Mucosa of stomach (tissue), 1 donor: ENCODE measurements around the gene TBP.
A peak's percentile ranks its signal among the peaks of the same experiment; 100 is the strongest.

Source experiments
- H3K27me3 ChIP-seq: one replicate; pipeline ENCODE4 v1.7.0; 2013; ENCODE audit warnings: mild to moderate bottlenecking, low read length; ENCODE audit not compliant: control insufficient read depth, insufficient read depth
- H3K36me3 ChIP-seq: one replicate; pipeline ENCODE4 v1.7.0; 2013; ENCODE audit warnings: low read length; ENCODE audit not compliant: control insufficient read depth, insufficient read depth
- H3K4me1 ChIP-seq: one replicate; pipeline ENCODE4 v1.7.0; 2013; ENCODE audit warnings: mild to moderate bottlenecking, low read length; ENCODE audit not compliant: control insufficient read depth, insufficient read depth
- H3K4me3 ChIP-seq: one replicate; pipeline ENCODE4 v1.7.0; 2013; ENCODE audit warnings: low read length
- H3K9ac ChIP-seq: one replicate; pipeline ENCODE4 v1.7.0; 2013; ENCODE audit warnings: mild to moderate bottlenecking, low read length, moderate library complexity
- H3K9me3 ChIP-seq: one replicate; pipeline ENCODE4 v1.7.0; 2013; ENCODE audit warnings: mild to moderate bottlenecking, low read length, moderate library complexity; ENCODE audit not compliant: control insufficient read depth
- donor health status: Pancreatic carcinoma.

The TBP gene

DNA sequence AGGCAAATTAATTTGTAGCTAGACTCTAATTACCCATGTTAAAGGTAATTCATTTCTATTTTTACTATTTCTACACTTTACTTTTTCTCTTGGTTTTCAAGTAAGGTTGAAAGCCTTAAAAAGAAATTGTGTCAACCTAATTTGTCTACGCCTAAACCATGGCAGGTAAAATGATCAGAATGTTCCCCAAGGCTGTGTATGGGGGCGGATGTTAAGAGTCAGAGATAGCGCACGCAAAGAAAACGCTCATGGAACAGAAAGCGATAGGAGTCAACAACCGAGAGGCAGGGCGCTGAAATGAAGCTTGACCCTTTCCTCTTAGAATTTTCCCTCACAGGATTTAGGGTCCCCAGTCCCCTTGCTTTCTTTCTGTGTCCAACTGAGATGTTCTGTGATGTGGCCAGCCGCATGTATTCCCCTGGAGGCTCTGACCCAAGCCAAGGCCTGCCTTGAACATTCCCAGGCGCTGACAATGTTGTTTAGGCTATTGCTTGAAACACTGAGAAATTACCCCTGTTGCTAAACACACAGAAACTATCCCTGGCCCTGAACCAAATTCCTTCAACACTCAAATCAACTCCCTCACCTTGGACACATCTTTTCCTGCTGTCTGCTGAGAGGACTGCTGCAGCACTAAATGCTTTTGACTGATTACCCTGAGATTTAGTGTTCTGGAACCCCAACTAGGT lies 12.0 kb upstream of the TBP start:
- peaks cover 5% of the 10 kb centered on the region for H3K36me3 ChIP-seq
- H3K9me3 ChIP-seq = no peaks in the 10 kb centered on the region
- H3K4me3 ChIP-seq = no peak overlapping the region
- H3K9ac ChIP-seq = no peak overlapping the region
- no peaks in the 10 kb centered on the region for H3K4me1 ChIP-seq
- H3K27me3 ChIP-seq = no peaks in the 10 kb centered on the region

- H3K27me3 ChIP-seq = no peaks in the 10 kb centered on the region
- no peak overlapping the region for H3K9ac ChIP-seq
- H3K9me3 ChIP-seq = no peaks in the 10 kb centered on the region
- peaks cover 8% of the 10 kb centered on the region for H3K36me3 ChIP-seq
- H3K4me1 ChIP-seq = no peaks in the 10 kb centered on the region
- no peak overlapping the region for H3K4me3 ChIP-seq
Observed at GRCh38 chr6:170545405-170545804, 8.8 kb upstream of the TBP start.

GRCh38 chr6:170552765-170553533 lies 1.2 kb upstream of the TBP start, which contains the start of gene PSMB1:
Gene PSMB1, minus strand, starts transcription at chr6:170553307. Its CDS starts 65 bp downstream, at chr6:170553242.
- Histone ChIP-seq H3K36me3 (no peaks in the 10 kb centered on the region), H3K4me1 (peaks cover 10% of the 10 kb centered on the region)

GRCh38 chr6:170553534-170554012 lies 596 bp upstream of the TBP start:
- Histone ChIP-seq H3K9me3 (no peaks in the 10 kb centered on the region), H3K9ac (peak overlapping the region; percentile 38), H3K4me3 (peak overlapping the region; percentile 79), H3K36me3 (no peaks in the 10 kb centered on the region), H3K27me3 (no peaks in the 10 kb centered on the region), H3K4me1 (peaks cover 10% of the 10 kb centered on the region)

More at GRCh38 chr6:170552765-170553533, 1.2 kb upstream of the TBP start, which contains the start of gene PSMB1:
- H3K4me3 ChIP-seq = peak within 1 kb of the TSS; percentile 79
- peak within 1 kb of the TSS; percentile 86 for H3K9ac ChIP-seq
- no peaks in the 10 kb centered on the region for H3K9me3 ChIP-seq
- no peaks in the 10 kb centered on the region for H3K27me3 ChIP-seq

- Histone ChIP-seq H3K4me3 (peak overlapping the region; percentile 79), H3K36me3 (no peaks in the 10 kb centered on the region), H3K27me3 (no peaks in the 10 kb centered on the region), H3K4me1 (peaks cover 10% of the 10 kb centered on the region), H3K9me3 (no peaks in the 10 kb centered on the region), H3K9ac (peak overlapping the region; percentile 86)
Observed at GRCh38 chr6:170554796-170555137, 598 bp downstream of the TBP start.

GRCh38 chr6:170555305-170555704 lies 1.1 kb downstream of the TBP start:
- no peaks in the 10 kb centered on the region for H3K9me3 ChIP-seq
- no peaks in the 10 kb centered on the region for H3K27me3 ChIP-seq
- H3K4me1 ChIP-seq = peaks cover 10% of the 10 kb centered on the region
- peak overlapping the region; percentile 86 for H3K9ac ChIP-seq
- H3K4me3 ChIP-seq = peak overlapping the region; percentile 79
- H3K36me3 ChIP-seq = no peaks in the 10 kb centered on the region

- Histone ChIP-seq H3K27me3 (no peaks in the 10 kb centered on the region), H3K4me3 (no peak overlapping the region), H3K9ac (no peak overlapping the region), H3K9me3 (no peaks in the 10 kb centered on the region), H3K36me3 (no peaks in the 10 kb centered on the region), H3K4me1 (no peaks in the 10 kb centered on the region)
Observed at GRCh38 chr6:170561555-170561954, 7.4 kb downstream of the TBP start.

DNA sequence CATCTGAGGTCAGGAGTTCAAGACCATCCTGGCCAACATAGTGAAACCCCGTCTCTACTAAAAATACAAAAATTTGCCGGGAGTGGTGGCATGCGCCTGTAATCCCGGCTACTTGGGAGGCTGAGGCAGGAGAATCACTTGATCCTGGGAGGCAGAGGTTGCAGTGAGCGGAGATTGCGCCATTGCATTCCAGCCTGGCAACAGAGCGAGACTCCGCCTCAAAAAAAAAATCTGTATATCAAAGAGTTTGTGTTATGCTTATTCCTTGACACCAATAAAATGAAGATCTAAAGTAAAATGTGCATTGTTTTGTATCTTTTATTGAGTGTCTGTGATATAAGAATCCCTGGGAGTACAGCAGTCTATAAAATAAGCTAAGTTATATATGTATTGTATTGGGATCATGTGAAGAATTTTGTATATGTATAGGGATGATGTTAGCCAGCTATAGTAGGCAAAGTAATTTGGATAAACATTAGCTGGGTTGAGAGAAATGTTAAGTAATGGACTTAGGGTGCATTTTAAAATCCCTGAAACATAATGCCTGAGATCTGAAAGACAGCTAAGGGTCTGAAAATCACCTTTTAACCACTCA lies 10.9 kb downstream of the TBP start:
- H3K4me3 ChIP-seq = no peak overlapping the region
- H3K4me1 ChIP-seq = no peaks in the 10 kb centered on the region
- no peak overlapping the region for H3K9ac ChIP-seq
- no peaks in the 10 kb centered on the region for H3K27me3 ChIP-seq
- no peaks in the 10 kb centered on the region for H3K36me3 ChIP-seq
- no peaks in the 10 kb centered on the region for H3K9me3 ChIP-seq

GRCh38 chr6:170572704-170573466 lies 18.7 kb downstream of the TBP start:
- H3K4me3 ChIP-seq = no peak overlapping the region
- no peaks in the 10 kb centered on the region for H3K27me3 ChIP-seq
- no peaks in the 10 kb centered on the region for H3K9me3 ChIP-seq
- H3K9ac ChIP-seq = no peak overlapping the region
- H3K4me1 ChIP-seq = no peaks in the 10 kb centered on the region
- H3K36me3 ChIP-seq = peaks cover 13% of the 10 kb centered on the region

DNA sequence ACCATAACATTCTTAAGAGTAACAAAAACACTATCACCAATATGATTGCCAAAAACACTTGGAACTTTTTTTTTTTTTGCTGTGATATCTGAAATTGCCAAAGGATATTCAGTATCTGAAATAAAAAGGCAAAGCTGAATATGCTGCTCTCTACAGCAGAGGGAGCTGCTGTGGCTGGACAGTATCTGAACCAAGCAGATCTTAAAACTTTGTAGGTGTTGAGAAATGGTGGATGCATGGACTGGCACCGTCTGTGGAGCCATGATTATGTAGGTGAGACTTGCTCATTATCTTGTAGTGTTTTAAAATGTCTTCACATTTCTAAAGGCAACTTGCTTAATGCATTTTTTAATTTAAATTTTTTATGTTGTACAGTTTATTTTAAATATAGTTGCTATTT lies 21.1 kb downstream of the TBP start:
- H3K4me1 ChIP-seq = no peaks in the 10 kb centered on the region
- H3K9ac ChIP-seq = no peak overlapping the region
- no peaks in the 10 kb centered on the region for H3K9me3 ChIP-seq
- H3K27me3 ChIP-seq = no peaks in the 10 kb centered on the region
- H3K36me3 ChIP-seq = peaks cover 13% of the 10 kb centered on the region
- H3K4me3 ChIP-seq = no peak overlapping the region

DNA sequence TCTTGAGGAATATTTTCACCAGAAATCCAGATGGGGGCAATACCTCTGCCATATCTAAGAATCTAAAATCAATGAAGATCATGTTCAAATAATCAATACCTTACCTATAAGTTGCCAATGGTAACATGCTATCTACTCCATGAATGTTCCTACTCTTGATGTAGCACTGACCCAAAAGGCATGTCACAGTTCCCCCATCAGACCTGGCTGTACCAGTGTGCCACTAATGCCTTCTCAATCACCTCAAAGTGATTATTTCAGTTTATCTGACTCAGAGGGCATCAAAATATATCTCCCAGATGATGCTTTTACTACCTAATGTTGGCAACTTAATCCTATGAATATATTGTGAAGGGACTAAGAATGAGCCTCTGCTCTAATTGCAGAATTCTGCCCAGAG lies 24.7 kb downstream of the TBP start:
- no peaks in the 10 kb centered on the region for H3K27me3 ChIP-seq
- no peak overlapping the region for H3K4me3 ChIP-seq
- H3K9ac ChIP-seq = no peak overlapping the region
- no peaks in the 10 kb centered on the region for H3K4me1 ChIP-seq
- H3K36me3 ChIP-seq = peaks cover 7% of the 10 kb centered on the region
- H3K9me3 ChIP-seq = no peaks in the 10 kb centered on the region
